A549 (cell line): ENCODE results near the gene RNF220. TPM values are rescaled to one million over a fixed set of nuclear protein-coding genes. Genes with fewer than 3 reads are reported as not detected.

Experiments
- ATAC-seq, 2 experiments: fragments of 200-7000 bp in 1 of 2; fragments of >200 bp in 1 of 2; cut with Nextera tagmentation in 1 of 2; cut with Tn5 transposase in 1 of 2; 3 replicates each; pipeline versions ENCODE4 v1.8.0 to v1.9.1; 2018 to 2020; ENCODE audit warnings: mild to moderate bottlenecking in 1 of 2, moderate library complexity in 1 of 2
- CTCF ChIA-PET: fragments of 300-600 bp; sonication (Branson Sonifier 250); formaldehyde crosslinking; extraction: SDS; loops from one replicate; lab custom pipeline; 2021; ENCODE audit warnings: antibody characterized with exemption, inconsistent platforms; lab: Yijun Ruan, JAX
- POLR2A ChIA-PET: fragments of 350-600 bp; formaldehyde crosslinking; extraction: SDS; loops from one replicate; lab custom pipeline; 2021; ENCODE audit warnings: antibody characterized with exemption, inconsistent platforms; lab: Yijun Ruan, JAX
- DNase-seq, 2 experiments: peaks; one replicate each; pipeline versions ENCODE4 v3.0.0 to v3.0.0-alpha.2; 2011 to 2016; ENCODE audit warnings: low read depth in 1 of 2, low spot score in 1 of 2
- FAIRE-seq: peaks from 2 replicates; lab custom pipeline; 2011; peaks lifted over from hg19 to GRCh38; lab: Jason Lieb, UNC
- H3K27ac ChIP-seq, 2 experiments: fragments of >200 bp; sonication (Bioruptor Twin); formaldehyde crosslinking; 3 replicates each; pipeline ENCODE4 v1.5.1; 2016 to 2017
- H3K4me1 ChIP-seq: fragments of >200 bp; sonication (Bioruptor Twin); formaldehyde crosslinking; 3 replicates; pipeline ENCODE4 v1.6.1; 2016
- H3K4me2 ChIP-seq: fragments of >200 bp; sonication (Bioruptor Twin); formaldehyde crosslinking; 3 replicates; pipeline ENCODE4 v1.6.1; 2016
- H3K4me3 ChIP-seq: fragments of >200 bp; sonication (Bioruptor Twin); formaldehyde crosslinking; 3 replicates; pipeline ENCODE4 v1.5.1; 2016
- H3K9me3 ChIP-seq: fragments of >200 bp; sonication (Bioruptor Twin); formaldehyde crosslinking; 3 replicates; pipeline ENCODE4 v1.6.1; 2016
- ATOH8 ChIP-seq: fragments of 250-450 bp; sonication (Bioruptor Pico); IDR thresholded peaks from 2 replicates; pipeline ENCODE4 v1.5.0; 2020; ENCODE audit warnings: low read depth, mild to moderate bottlenecking, moderate library complexity
- BCL3 ChIP-seq: fragments of >200 bp; sonication (Bioruptor Twin); formaldehyde crosslinking; IDR thresholded peaks from 3 replicates; pipeline ENCODE4 v1.6.1; 2016
- BHLHE40 ChIP-seq: IDR thresholded peaks from 2 replicates; pipeline ENCODE4 v1.6.1; 2012; ENCODE audit warnings: low read depth, low read length, inconsistent platforms
- CBX2 ChIP-seq: fragments of 200-600 bp; sonication (generic); IDR thresholded peaks from 2 replicates; pipeline ENCODE4 v1.6.1; 2016; ENCODE audit warnings: low read depth, mild to moderate bottlenecking, borderline replicate concordance
- CEBPB ChIP-seq, 2 experiments: fragments of >200 bp in 1 of 2; sonication (Bioruptor Twin) in 1 of 2; formaldehyde crosslinking in 1 of 2; IDR thresholded peaks; 2 replicates each; pipeline ENCODE4 v1.6.1; 2012 to 2016
- CHD2 ChIP-seq: fragments of 150-350 bp; IDR thresholded peaks from 2 replicates; pipeline ENCODE4 v1.6.1; 2014; ENCODE audit warnings: low read length; ENCODE audit not compliant: partially characterized antibody
- E2F6 ChIP-seq: IDR thresholded peaks from 2 replicates; pipeline ENCODE4 v1.6.1; 2012; ENCODE audit warnings: low read depth, borderline replicate concordance
- FOSL2 ChIP-seq, 2 experiments: fragments of 450-650 bp in 1 of 2; fragments of >200 bp in 1 of 2; sonication (Bioruptor Twin) in 1 of 2; formaldehyde crosslinking; IDR thresholded peaks; 2 replicates each; pipeline versions ENCODE4 v1.5.0 to v1.6.1; 2016 to 2020; ENCODE audit warnings: mild to moderate bottlenecking in 1 of 2, moderate library complexity in 1 of 2
- HDAC2 ChIP-seq: fragments of 200-600 bp; sonication (generic); IDR thresholded peaks from 2 replicates; pipeline ENCODE4 v1.6.1; 2016
- HEYL ChIP-seq: fragments of 250-450 bp; sonication (Bioruptor Pico); IDR thresholded peaks from 2 replicates; pipeline ENCODE4 v1.8.0; 2021; ENCODE audit warnings: mild to moderate bottlenecking, moderate library complexity
- HOXA7 ChIP-seq: fragments of 250-450 bp; sonication (Bioruptor Pico); IDR thresholded peaks from 2 replicates; pipeline ENCODE4 v1.5.0; 2020; ENCODE audit warnings: mild to moderate bottlenecking, moderate library complexity
- HOXB5 ChIP-seq: fragments of 250-450 bp; sonication (Bioruptor Pico); IDR thresholded peaks from 2 replicates; pipeline ENCODE4 v1.5.0; 2020; ENCODE audit warnings: mild to moderate bottlenecking, moderate library complexity
- JUNB ChIP-seq: fragments of >200 bp; sonication (Bioruptor Twin); formaldehyde crosslinking; IDR thresholded peaks from 2 replicates; pipeline ENCODE4 v1.6.1; 2016
- KDM1A ChIP-seq: fragments of 200-600 bp; sonication (generic); IDR thresholded peaks from 2 replicates; pipeline ENCODE4 v1.6.1; 2016; ENCODE audit warnings: low read depth, mild to moderate bottlenecking
- NFE2L2 ChIP-seq: fragments of 150-350 bp; conservative IDR thresholded peaks from 2 replicates; pipeline ENCODE4 v1.6.1; 2014; ENCODE audit warnings: low read length
- NPAS2 ChIP-seq: fragments of 250-450 bp; sonication (Bioruptor Pico); IDR thresholded peaks from 2 replicates; pipeline ENCODE4 v1.8.0; 2022; ENCODE audit warnings: mild to moderate bottlenecking, moderate library complexity, borderline replicate concordance
- PBX3 ChIP-seq: IDR thresholded peaks from 2 replicates; pipeline ENCODE4 v1.6.1; 2012
- PHF8 ChIP-seq: fragments of 200-600 bp; sonication (generic); IDR thresholded peaks from 2 replicates; pipeline ENCODE4 v1.6.1; 2016; ENCODE audit warnings: low read depth, mild to moderate bottlenecking, antibody characterized with exemption, moderate library complexity, borderline replicate concordance
- POLR2AphosphoS2 ChIP-seq: conservative IDR thresholded peaks from 2 replicates; pipeline ENCODE4 v1.6.1; 2012; ENCODE audit warnings: low read length, improper control_type of control experiment, inconsistent platforms
- RAD21 ChIP-seq, 2 experiments: fragments of >200 bp in 1 of 2; sonication (Bioruptor Twin) in 1 of 2; formaldehyde crosslinking in 1 of 2; IDR thresholded peaks in 1 of 2; conservative IDR thresholded peaks in 1 of 2; 2 replicates in 1 of 2; 3 replicates in 1 of 2; pipeline ENCODE4 v1.6.1; 2012 to 2018; ENCODE audit warnings: inconsistent platforms in 1 of 2
- RNF2 ChIP-seq: fragments of 200-600 bp; sonication (generic); IDR thresholded peaks from 2 replicates; pipeline ENCODE4 v1.6.1; 2016; ENCODE audit warnings: low read depth, mild to moderate bottlenecking, antibody characterized with exemption, moderate library complexity, borderline replicate concordance
- TFCP2L1 ChIP-seq: fragments of 250-450 bp; sonication (Bioruptor Pico); IDR thresholded peaks from 2 replicates; pipeline ENCODE4 v1.5.0; 2021; ENCODE audit warnings: mild to moderate bottlenecking
- USF2 ChIP-seq: fragments of 450-650 bp; IDR thresholded peaks from 2 replicates; pipeline ENCODE4 v1.6.1; 2014; ENCODE audit warnings: antibody characterized with exemption
- ZFP36 ChIP-seq: fragments of 450-650 bp; IDR thresholded peaks from 2 replicates; pipeline ENCODE4 v1.6.1; 2014; ENCODE audit warnings: borderline replicate concordance; ENCODE audit not compliant: partially characterized antibody
- WGBS: methylation state at CpG from one replicate; pipeline ENCODE4 v1.1.6; 2017; ENCODE audit errors: missing lambda C conversion rate; 5-methylcytosine and 5-hydroxymethylcytosine counted together
- polyA plus RNA-seq, 4 experiments: library from polyadenylated mRNA; depleted of rRNA in 3 of 4; stranded (reverse); fragments of >200 nt; fragmentation: RNase III in 1 of 4; extraction: RNeasy Plus Mini Kit Qiagen cat#74134 plus additional on column Dnase treatment in 1 of 4; gene quantifications; 2 replicates in 3 of 4; 3 replicates in 1 of 4; pipeline ENCODE4 v1.2.3, GENCODE V29; 2011 to 2017

Gene RNF220
- polyA plus RNA-seq, 2 of the 4 experiments (the other 2 are of a cell fraction): 53.4 to 54.5 TPM

- H3K27ac ChIP-seq: no peak overlapping the region
- TF ChIP-seq PHF8 (no peak), KDM1A (no peak), RAD21 (conservative IDR thresholded peaks at IDR 0.05 in 1 of 2, IDR thresholded peaks at IDR 0.05 in 1 of 2) (no peak), FOSL2 (IDR thresholded peaks at IDR 0.05) (no peak), FOSL2 (CRISPR knock-in tag; IDR thresholded peaks at IDR 0.05) (no peak), CEBPB (IDR thresholded peaks at IDR 0.05) (no peak), PBX3 (no peak), BHLHE40 (no peak), RNF2 (no peak)
- no peak for FAIRE-seq
- no peaks in the 10 kb centered on the region for H3K4me1 ChIP-seq
- WGBS: 98% methylated on average over 13 of the region's 18 CpGs
- no peaks in the 10 kb centered on the region for H3K9me3 ChIP-seq
- DNase-seq: no peak
- no peak overlapping the region for H3K4me2 ChIP-seq
- ATAC-seq: no peak
- CTCF ChIA-PET: no interaction called here
- no peak overlapping the region for H3K4me3 ChIP-seq
- POLR2A ChIA-PET: no interaction called here
Observed at GRCh38 chr1:44645476-44646244, 240.6 kb downstream of the RNF220 start.

GRCh38 chr1:44646261-44647110 is 241.4 kb downstream of the RNF220 start:
- TF ChIP-seq HEYL (CRISPR knock-in tag) (no peak), ATOH8 (CRISPR knock-in tag) (no peak), HOXA7 (CRISPR knock-in tag) (no peak), ZFP36 (no peak), HOXB5 (CRISPR knock-in tag) (no peak), CBX2 (no peak), HDAC2 (no peak), KDM1A (no peak), NPAS2 (no peak)
- 95% methylated on average over 24 of the region's 28 CpGs for WGBS
- ChIA-PET CTCF (interaction anchor here (0.7 to 1.4 kb wide), 3 partner anchors 9 to 36 kb away, joined by 3 to 4 read pairs (median 3); no protein-coding TSS in a partner anchor), POLR2A (no interaction called here)
- ATAC-seq (no peak), FAIRE-seq (no peak), DNase-seq (no peak)
- Histone ChIP-seq H3K4me1 (no peaks in the 10 kb centered on the region), H3K4me2 (no peak overlapping the region), H3K4me3 (no peak overlapping the region), H3K27ac (no peak overlapping the region), H3K9me3 (no peaks in the 10 kb centered on the region)

- ChIA-PET POLR2A (no interaction called here), CTCF (interaction anchor here (1.4 to 1.5 kb wide), 2 partner anchors 11 to 431 kb away, joined by 3 to 4 read pairs; no protein-coding TSS in a partner anchor)
- DNase-seq: no peak
- Histone ChIP-seq H3K9me3 (no peaks in the 10 kb centered on the region), H3K4me2 (no peak overlapping the region), H3K4me3 (no peak overlapping the region), H3K27ac (no peak overlapping the region), H3K4me1 (no peaks in the 10 kb centered on the region)
- TF ChIP-seq E2F6: no peak
- TF ChIP-seq BCL3: no peak
- no peak for TF ChIP-seq POLR2AphosphoS2
- no peak for TF ChIP-seq JUNB
- no peak for TF ChIP-seq FOSL2 (IDR thresholded peaks at IDR 0.05)
- TF ChIP-seq FOSL2 (CRISPR knock-in tag; IDR thresholded peaks at IDR 0.05): no peak
- TF ChIP-seq TFCP2L1: no peak
- no peak for TF ChIP-seq CHD2
- no peak for TF ChIP-seq HOXA7 (CRISPR knock-in tag)
- no peak for TF ChIP-seq RNF2
- TF ChIP-seq KDM1A: no peak
- TF ChIP-seq NFE2L2: no peak
- no peak for TF ChIP-seq USF2
- 88% methylated on average over 2 of the region's 2 CpGs for WGBS
- FAIRE-seq: no peak
- ATAC-seq: no peak
Observed at GRCh38 chr1:44647896-44648295, 242.8 kb downstream of the RNF220 start.
